RWPE1 (cell line): Measurements from ENCODE around the gene IGSF6.

ENCODE experiments used
- CTCF ChIA-PET: fragments of 350-600 bp; sonication (Branson Sonifier 250); formaldehyde crosslinking; extraction: SDS; loops from one replicate; lab custom pipeline; 2021; lab: Yijun Ruan, JAX
- POLR2A ChIA-PET: fragments of 400-600 bp; formaldehyde crosslinking; extraction: SDS; loops from one replicate; lab custom pipeline; 2020; ENCODE audit warnings: antibody characterized with exemption; ENCODE audit not compliant: low non-redundant PET; lab: Yijun Ruan, JAX
- DNase-seq: peaks from one replicate; pipeline ENCODE4 v3.0.0; 2012; ENCODE audit warnings: low spot score
- H3K27ac ChIP-seq: fragments of 450-650 bp; 2 replicates; pipeline ENCODE4 v1.5.1; 2017
- TF ChIP-seq, protein P1 (sequence below): fragments of 450-650 bp; conservative IDR thresholded peaks from 2 replicates; pipeline ENCODE4 v1.5.1; 2017; ENCODE audit warnings: low read depth, mild to moderate bottlenecking

Gene IGSF6

DNA sequence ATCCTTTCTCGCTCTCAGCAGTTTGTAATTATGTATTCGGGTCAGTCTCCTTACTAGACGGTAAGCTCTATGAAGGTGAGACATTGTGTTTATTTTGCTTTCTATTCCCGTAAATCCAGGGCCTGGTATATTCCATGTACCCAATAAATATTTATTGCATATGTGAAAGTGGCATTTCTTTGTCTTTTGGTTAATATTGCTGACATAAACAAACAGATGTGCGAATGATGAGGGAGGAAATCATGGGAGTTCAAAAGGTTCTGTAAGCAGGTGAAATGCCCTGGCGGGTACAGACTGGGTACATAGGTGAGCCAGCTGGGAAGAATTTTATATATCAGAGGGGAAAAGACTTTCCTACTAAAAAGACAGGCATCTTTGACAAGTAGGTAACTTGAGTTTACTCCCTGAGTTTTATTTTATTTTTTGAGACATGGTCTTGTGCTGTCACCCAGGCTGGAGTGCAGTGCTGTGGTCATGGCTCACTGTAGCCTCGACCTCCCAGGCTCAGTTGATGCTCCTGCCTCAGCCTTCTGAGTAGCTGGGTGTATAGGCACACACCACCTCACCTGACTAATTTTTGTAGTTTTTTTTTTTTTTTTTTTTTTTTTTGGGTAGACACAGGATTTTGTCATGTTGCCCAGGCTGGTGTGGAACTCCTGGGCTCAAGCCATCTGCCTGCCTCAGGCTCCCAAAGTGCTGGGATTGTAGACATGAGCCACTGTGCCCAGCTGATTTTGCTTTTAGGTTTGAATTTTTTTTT lies 58.7 kb downstream of the IGSF6 start:
- DNase-seq: no peak

DNA sequence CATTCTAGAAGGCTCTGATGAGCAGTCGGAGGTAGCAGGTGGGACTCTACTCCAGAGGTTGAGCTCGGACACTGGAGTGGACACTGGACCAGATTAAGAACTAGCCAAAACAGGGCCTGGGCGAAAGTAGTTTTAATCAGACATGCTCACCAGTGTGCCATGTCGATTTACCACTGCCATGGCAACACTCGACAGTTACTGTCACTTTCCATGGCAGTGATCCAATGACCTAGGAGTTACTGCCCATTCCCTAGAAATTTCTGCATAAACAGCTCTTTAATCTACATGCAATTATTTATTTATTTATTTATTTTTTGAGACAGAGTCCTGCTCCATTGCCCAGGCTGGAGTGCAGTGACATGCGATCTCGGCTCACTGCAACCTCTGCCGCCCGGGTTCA lies 60.2 kb downstream of the IGSF6 start:
- no peak for DNase-seq
- TF ChIP-seq, protein P1, sequence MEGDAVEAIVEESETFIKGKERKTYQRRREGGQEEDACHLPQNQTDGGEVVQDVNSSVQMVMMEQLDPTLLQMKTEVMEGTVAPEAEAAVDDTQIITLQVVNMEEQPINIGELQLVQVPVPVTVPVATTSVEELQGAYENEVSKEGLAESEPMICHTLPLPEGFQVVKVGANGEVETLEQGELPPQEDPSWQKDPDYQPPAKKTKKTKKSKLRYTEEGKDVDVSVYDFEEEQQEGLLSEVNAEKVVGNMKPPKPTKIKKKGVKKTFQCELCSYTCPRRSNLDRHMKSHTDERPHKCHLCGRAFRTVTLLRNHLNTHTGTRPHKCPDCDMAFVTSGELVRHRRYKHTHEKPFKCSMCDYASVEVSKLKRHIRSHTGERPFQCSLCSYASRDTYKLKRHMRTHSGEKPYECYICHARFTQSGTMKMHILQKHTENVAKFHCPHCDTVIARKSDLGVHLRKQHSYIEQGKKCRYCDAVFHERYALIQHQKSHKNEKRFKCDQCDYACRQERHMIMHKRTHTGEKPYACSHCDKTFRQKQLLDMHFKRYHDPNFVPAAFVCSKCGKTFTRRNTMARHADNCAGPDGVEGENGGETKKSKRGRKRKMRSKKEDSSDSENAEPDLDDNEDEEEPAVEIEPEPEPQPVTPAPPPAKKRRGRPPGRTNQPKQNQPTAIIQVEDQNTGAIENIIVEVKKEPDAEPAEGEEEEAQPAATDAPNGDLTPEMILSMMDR: no peak
- H3K27ac ChIP-seq: no peak overlapping the region
- POLR2A ChIA-PET: no interaction called here
- CTCF ChIA-PET: interaction anchor here (0.6 to 1.2 kb wide), 2 partner anchors 49 to 65 kb away, joined by 3 to 4 read pairs; no protein-coding TSS in a partner anchor

More for the DNA sequence above, 58.7 kb downstream of the IGSF6 start:
- POLR2A ChIA-PET: no interaction called here
- no peak overlapping the region for H3K27ac ChIP-seq
- CTCF ChIA-PET: interaction anchor here (1.2 kb wide), 2 partner anchors 47 to 64 kb away, joined by 3 to 4 read pairs; no protein-coding TSS in a partner anchor
- TF ChIP-seq, protein P1: no peak

DNA sequence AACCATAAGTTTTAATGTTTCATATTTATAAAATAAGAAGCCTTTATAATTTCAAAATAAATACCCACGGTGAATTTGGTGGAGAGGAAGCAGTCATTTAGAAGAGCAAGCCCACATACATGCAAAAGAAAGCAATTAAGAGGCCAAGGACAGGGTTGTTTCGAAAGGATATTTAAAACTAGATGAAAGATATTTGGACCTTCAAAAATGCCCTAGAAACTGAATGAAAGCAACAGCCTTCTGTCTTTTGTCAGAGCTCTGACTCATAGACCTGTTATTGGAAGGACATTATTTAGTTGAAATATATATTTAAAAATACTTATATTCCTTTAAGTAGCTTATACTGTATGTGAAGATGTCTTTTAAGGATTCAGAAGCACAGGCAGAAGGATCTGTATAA lies 61.6 kb downstream of the IGSF6 start:
- ChIA-PET POLR2A (no interaction called here), CTCF (no interaction called here)
- TF ChIP-seq, protein P1: no peak
- no peak for DNase-seq
- no peak overlapping the region for H3K27ac ChIP-seq

DNA sequence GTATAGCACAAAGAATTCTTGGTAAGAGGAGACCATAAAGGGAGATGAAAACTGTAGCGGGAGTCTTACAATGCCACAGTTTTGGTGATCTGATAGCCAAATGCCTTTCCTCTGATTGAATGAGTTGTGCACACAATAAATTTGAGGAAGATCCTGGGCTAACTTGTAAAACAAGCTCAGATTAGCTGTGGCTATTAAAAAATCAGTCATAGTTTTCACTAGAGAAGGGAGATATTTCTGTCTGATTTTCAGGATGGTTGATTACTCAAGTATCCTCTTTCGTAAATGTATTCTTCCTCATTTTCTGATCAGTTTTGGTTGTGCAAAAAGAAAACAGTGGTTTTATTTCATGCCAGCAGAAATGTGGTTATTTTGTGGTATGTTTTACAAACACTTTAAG lies 62.1 kb downstream of the IGSF6 start:
- CTCF ChIA-PET: no interaction called here
- TF ChIP-seq, protein P1: no peak
- POLR2A ChIA-PET: no interaction called here
- no peak for DNase-seq
- H3K27ac ChIP-seq: no peak overlapping the region

DNA sequence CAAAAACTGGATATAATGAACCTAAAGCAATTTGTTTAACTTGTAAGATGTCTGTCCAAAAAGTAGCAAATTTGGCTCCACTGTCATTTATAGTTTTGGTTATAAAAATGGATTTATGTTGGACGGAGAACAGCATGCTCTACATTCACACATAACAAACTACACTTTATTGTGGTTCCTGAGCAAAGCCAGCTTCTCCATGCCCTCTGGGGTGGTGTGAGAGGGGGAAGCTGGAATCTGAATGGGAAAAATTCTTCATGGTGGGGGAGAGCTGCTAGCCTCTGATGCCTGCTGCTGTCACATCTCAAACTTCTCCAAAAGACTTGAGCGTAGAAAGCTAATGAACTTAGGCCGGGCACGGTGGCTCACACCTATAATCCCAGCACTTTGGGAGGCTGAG lies 62.9 kb downstream of the IGSF6 start:
- no peak for DNase-seq
- CTCF ChIA-PET: no interaction called here

More for the DNA sequence above, 62.9 kb downstream of the IGSF6 start:
- POLR2A ChIA-PET: no interaction called here
- H3K27ac ChIP-seq: no peak overlapping the region
- TF ChIP-seq, protein P1: no peak
